ENCODE measurements around the gene CADM1.

DNA sequence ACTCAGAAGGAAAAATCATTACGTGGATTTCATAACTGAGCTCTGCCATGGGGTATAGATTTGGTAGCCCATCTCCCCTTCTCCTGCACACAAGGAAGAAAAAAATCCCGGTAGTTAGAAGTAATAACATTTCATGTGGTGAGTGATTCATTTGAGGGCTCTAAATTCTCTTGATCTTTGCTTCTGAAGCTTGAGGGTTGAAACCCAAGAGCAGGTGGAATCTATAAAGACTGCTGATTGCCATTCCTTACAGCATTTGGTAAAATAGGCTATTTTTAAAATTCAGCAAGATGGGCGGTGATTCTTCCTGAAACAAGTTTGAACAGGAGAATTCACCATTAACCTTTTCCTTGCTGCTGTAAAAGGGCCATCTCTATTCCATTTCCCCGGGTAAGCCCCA, 266.1 kb downstream of the CADM1 start:
- TF ChIP-seq, protein P1, sequence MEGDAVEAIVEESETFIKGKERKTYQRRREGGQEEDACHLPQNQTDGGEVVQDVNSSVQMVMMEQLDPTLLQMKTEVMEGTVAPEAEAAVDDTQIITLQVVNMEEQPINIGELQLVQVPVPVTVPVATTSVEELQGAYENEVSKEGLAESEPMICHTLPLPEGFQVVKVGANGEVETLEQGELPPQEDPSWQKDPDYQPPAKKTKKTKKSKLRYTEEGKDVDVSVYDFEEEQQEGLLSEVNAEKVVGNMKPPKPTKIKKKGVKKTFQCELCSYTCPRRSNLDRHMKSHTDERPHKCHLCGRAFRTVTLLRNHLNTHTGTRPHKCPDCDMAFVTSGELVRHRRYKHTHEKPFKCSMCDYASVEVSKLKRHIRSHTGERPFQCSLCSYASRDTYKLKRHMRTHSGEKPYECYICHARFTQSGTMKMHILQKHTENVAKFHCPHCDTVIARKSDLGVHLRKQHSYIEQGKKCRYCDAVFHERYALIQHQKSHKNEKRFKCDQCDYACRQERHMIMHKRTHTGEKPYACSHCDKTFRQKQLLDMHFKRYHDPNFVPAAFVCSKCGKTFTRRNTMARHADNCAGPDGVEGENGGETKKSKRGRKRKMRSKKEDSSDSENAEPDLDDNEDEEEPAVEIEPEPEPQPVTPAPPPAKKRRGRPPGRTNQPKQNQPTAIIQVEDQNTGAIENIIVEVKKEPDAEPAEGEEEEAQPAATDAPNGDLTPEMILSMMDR (IDR thresholded peaks at IDR 0.05): no peak
- TF ChIP-seq POLR2A (IDR thresholded peaks at IDR 0.05; ENCODE audit: low read depth) (no peak), POLR2AphosphoS5 (IDR thresholded peaks at IDR 0.05) (no peak), EP300 (IDR thresholded peaks at IDR 0.05) (no peak)

Data from esophagus muscularis mucosa (tissue), 4 donors.